COLO829 (cell line): ENCODE measurements around the gene TEX264.
A peak's percentile ranks its signal among the peaks of the same experiment; 100 is the strongest.

Source experiments
- DNase-seq: peaks from one replicate; pipeline ENCODE4 v3.0.0; 2012; ENCODE audit warnings: low spot score

TEX264 gene

GRCh38 chr3:51692980-51693395 is 21.9 kb downstream of the TEX264 start:
- DNase-seq, result no peak

GRCh38 chr3:51696954-51697353 is 25.9 kb downstream of the TEX264 start:
- DNase-seq, result no peak

- DNase-seq, result no peak
These were observed 27.2 kb downstream of the TEX264 start for GRCh38 chr3:51698209-51698608.

- no peak for DNase-seq
These were observed 29.4 kb downstream of the TEX264 start for GRCh38 chr3:51700403-51700802.

DNA sequence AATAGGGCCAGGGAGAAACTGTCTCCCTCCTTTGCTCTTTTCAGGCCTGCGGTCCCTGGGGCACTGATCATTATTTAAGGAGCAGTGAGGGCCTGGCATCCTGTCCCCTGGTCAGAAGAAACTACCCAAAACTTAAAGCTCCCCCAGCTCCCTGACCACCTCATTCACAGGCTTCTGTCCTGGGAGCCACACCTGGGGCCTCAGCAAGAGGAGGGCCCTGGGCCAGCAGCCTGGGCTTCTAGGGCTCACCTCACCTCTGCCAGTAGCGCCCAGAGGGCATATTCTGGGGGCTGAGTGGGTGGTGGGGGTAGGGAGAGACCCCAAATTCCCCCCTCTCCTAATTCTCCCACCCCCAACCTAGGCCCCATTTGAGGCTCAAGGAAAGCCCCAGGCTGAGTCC is 31.1 kb downstream of the TEX264 start:
- no peak for DNase-seq

GRCh38 chr3:51703068-51703760 is 32.2 kb downstream of the TEX264 start:
- DNase-seq, result no peak

DNA sequence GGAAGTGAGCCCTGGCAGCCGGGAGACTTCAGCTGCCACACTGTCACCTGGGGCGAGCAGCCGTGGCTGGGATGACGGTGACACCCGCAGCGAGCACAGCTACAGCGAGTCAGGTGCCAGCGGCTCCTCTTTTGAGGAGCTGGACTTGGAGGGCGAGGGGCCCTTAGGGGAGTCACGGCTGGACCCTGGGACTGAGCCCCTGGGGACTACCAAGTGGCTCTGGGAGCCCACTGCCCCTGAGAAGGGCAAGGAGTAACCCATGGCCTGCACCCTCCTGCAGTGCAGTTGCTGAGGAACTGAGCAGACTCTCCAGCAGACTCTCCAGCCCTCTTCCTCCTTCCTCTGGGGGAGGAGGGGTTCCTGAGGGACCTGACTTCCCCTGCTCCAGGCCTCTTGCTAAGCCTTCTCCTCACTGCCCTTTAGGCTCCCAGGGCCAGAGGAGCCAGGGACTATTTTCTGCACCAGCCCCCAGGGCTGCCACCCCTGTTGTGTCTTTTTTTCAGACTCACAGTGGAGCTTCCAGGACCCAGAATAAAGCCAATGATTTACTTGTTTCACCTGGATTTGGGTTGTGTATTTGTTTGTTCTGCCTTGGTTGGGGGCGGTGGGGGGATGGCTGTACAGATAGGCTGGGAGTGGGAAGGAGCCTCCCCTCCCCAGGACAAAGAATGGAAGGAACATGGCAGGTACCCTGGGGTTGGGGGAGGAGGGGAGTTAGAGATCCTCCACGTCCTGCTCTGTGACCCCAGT is 32.9 kb downstream of the TEX264 start:
- DNase-seq, result no peak

DNA sequence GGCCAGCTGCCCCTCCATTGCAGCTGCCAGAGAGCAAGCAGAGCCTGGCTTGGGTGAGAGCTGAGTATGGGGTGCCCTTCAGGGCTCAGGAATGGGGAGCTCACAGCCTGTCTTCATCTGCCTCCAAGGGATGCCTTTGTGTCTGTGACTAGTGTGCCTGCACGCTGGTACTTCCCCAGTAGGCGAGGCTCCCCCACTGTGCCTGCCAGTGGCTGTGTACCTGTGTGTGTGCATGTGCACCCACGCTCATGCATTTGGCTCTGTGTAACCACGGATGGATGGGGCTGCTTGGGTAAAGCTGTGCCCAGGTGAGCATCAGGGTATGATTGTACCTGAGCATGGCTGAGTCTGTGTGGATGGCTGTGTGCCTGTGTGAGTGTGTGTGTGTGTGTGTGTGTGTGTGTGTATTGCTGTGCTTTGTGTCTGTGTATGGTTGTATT is 33.5 kb downstream of the TEX264 start:
- no peak for DNase-seq

GRCh38 chr3:51705276-51706020 is 34.4 kb downstream of the TEX264 start:
- DNase-seq, result no peak

DNA sequence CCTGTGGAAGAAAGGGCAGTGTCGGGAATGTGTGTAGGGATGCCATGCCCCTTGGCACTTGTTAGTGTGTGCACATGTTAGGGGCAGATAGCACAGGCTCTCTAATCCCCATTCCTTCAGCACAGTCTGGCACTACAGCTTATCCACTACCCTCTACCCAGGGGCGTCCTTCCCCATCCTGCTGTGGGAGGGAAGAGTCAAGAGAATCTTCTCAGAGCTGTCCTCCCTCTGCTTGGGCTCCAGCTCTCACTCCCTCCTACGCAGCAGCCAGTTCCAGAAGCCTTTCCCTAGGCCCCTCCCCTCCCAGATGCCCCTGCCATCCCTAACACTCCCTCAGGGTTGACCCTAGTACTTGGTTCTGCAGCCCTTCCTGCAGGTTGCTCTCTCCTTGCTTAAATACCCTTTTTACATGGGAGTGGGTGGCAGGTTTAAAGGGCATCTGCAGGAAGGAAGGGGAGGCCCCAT is 35.0 kb downstream of the TEX264 start:
- no peak for DNase-seq

- peak; percentile 81 for DNase-seq
These were observed 36.0 kb downstream of the TEX264 start, which contains the start of gene GRM2 for GRCh38 chr3:51706788-51707731. Gene GRM2 (plus strand): TSS chr3:51707068. CDS start chr3:51708984, 1,916 bp downstream.

GRCh38 chr3:51708216-51708845 is 37.3 kb downstream of the TEX264 start:
- no peak for DNase-seq

- no peak for DNase-seq
These were observed 38.0 kb downstream of the TEX264 start for GRCh38 chr3:51709004-51709420.

- DNase-seq, result no peak
These were observed 38.6 kb downstream of the TEX264 start for GRCh38 chr3:51709675-51710074.

DNA sequence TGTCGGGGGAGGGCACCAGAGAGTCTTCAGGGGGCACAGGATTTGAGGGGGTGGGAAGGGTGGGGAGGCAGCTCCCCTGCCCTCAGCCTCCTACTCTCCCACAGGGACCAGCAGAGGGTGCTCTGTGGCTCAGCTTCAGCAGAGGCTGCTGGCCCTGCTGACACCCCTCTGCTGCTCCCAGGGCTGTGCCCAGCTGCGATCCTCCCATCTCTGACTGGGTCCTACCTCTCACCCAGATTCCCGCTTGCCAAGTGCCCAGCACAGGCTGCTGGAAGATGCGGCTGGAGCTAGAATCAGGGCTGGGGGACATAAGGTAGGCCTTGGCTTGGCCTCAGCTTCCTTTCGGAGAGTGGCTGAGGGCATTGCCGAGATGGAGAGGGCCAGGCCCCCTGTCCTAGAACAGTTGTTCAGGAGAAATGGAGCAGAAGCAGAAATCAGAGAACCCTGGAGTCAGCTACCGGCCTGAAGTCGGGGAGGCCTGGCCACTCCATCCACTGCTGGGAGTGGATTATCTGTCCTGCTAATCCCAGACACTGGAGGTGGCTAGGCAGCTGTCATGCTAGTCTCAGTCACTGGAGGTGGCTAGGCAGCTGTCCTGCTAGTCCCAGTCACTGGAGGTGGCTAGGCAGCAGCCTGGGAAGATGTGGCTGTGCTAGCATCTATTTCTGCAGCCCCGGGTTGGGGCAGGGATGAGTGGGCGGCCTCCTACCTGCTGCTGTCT is 39.7 kb downstream of the TEX264 start:
- no peak for DNase-seq

DNA sequence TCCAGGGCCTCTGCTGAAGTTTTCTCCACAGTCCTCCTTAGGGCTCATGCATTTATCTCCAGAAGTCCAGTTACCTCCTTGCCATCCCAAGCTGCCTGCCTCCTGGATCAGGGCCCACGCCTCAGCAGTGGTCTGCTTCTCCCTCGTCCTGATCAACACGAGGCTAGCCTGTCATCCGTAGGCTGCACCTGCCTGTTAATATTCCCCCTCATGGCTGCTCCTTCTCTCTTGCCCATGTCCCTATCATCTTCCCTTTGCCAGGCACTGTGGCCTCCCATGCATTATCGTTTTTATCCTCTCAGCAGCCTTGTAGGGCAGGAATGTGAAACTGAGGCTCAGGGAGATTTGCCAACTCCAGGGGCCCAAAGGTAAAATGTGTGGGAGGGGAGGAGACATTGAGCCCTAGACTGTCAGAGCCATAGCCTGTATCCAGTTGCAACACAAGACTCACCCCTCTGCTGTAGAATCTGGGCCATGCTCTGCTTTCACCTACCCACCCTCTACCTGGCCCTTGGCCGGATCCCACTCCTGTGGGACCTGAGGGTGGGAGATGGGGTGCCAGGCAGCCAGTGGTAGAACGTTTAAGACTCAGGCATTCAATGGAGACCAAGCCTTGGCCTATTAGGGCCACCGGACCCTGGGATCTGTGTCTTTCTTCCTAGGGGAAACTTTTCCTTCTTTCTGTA is 40.4 kb downstream of the TEX264 start:
- no peak for DNase-seq

GRCh38 chr3:51712038-51712420 is 41.0 kb downstream of the TEX264 start:
- DNase-seq, result no peak

DNA sequence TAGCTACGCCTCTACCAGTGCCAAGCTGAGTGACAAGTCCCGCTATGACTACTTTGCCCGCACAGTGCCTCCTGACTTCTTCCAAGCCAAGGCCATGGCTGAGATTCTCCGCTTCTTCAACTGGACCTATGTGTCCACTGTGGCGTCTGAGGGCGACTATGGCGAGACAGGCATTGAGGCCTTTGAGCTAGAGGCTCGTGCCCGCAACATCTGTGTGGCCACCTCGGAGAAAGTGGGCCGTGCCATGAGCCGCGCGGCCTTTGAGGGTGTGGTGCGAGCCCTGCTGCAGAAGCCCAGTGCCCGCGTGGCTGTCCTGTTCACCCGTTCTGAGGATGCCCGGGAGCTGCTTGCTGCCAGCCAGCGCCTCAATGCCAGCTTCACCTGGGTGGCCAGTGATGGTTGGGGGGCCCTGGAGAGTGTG is 41.5 kb downstream of the TEX264 start:
- DNase-seq, result no peak

DNA sequence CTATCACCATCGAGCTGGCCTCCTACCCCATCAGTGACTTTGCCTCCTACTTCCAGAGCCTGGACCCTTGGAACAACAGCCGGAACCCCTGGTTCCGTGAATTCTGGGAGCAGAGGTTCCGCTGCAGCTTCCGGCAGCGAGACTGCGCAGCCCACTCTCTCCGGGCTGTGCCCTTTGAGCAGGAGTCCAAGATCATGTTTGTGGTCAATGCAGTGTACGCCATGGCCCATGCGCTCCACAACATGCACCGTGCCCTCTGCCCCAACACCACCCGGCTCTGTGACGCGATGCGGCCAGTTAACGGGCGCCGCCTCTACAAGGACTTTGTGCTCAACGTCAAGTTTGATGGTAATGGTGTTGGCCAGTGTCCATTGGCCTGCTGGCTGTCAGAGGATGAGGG is 41.9 kb downstream of the TEX264 start:
- DNase-seq, result no peak
